D721Med (cell line): Measurements from ENCODE around the gene BAG5.
"Not testable (repeated sequence)": the region's sequence is repeated elsewhere in the genome, so short reads cannot be mapped to it uniquely, and the experiment has no call there.

Source experiments
- DNase-seq: peaks from one replicate; pipeline ENCODE4 v3.0.0; 2011; ENCODE audit warnings: low spot score; ENCODE audit not compliant: insufficient read length
- FAIRE-seq: peaks from 2 replicates; lab custom pipeline; 2011; peaks lifted over from hg19 to GRCh38; lab: Jason Lieb, UNC
- TF ChIP-seq, protein P1 (sequence below): IDR thresholded peaks from 2 replicates; pipeline ENCODE4 v1.5.1; 2012; ENCODE audit warnings: mild to moderate bottlenecking, control low read depth; ENCODE audit not compliant: insufficient read depth; ENCODE audit errors: missing control alignments

The BAG5 gene, protein sequence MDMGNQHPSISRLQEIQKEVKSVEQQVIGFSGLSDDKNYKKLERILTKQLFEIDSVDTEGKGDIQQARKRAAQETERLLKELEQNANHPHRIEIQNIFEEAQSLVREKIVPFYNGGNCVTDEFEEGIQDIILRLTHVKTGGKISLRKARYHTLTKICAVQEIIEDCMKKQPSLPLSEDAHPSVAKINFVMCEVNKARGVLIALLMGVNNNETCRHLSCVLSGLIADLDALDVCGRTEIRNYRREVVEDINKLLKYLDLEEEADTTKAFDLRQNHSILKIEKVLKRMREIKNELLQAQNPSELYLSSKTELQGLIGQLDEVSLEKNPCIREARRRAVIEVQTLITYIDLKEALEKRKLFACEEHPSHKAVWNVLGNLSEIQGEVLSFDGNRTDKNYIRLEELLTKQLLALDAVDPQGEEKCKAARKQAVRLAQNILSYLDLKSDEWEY

DNA sequence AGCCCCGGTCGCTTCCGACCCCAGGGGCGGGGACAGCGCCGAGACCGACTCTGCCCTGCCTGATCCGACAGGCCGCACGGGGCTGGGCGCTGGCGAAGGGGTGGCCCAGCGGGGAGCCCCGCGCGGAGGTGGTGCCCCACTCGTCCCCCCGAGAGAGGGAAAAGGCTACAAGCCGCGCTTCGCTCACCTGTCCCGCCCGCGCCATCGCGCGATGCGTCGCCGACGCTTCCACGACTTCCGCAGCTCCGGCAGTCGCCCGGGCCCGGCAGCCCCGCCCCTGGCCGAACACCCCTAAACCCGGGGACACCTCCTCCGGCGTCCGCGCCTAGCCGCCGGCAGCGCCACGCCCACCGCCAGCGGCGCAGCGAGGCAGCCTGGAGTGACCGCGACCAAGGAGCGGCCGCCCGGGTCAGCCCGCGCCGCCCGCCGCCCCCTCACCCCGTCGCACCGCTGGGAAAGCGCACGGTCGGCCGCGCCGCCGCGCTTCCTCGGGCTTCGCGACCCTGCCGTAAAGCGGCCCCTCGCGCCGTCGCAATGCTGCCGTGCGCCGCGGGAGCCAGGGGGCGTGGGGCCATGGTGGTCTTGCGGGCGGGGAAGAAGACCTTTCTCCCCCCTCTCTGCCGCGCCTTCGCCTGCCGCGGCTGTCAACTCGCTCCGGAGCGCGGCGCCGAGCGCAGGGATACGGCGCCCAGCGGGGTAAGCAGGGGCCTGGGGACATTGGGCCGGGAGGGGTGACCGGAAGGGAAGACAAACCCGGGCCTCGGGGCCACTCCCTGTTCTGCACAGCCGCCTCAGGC lies at the start of gene BAG5, which contains the start of gene COA8:
Gene BAG5, minus strand, starts transcription at position 229 of the 797 bp plus-strand sequence. CDS start 1,493 bp downstream, outside the sequence.
Gene COA8, plus strand, starts transcription at position 532 of the 797 bp plus-strand sequence. Its CDS starts 42 bp downstream, at position 574.
- TF ChIP-seq, protein P1, sequence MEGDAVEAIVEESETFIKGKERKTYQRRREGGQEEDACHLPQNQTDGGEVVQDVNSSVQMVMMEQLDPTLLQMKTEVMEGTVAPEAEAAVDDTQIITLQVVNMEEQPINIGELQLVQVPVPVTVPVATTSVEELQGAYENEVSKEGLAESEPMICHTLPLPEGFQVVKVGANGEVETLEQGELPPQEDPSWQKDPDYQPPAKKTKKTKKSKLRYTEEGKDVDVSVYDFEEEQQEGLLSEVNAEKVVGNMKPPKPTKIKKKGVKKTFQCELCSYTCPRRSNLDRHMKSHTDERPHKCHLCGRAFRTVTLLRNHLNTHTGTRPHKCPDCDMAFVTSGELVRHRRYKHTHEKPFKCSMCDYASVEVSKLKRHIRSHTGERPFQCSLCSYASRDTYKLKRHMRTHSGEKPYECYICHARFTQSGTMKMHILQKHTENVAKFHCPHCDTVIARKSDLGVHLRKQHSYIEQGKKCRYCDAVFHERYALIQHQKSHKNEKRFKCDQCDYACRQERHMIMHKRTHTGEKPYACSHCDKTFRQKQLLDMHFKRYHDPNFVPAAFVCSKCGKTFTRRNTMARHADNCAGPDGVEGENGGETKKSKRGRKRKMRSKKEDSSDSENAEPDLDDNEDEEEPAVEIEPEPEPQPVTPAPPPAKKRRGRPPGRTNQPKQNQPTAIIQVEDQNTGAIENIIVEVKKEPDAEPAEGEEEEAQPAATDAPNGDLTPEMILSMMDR: no peak
- DNase-seq (peak; percentile 95), FAIRE-seq (no peak)

DNA sequence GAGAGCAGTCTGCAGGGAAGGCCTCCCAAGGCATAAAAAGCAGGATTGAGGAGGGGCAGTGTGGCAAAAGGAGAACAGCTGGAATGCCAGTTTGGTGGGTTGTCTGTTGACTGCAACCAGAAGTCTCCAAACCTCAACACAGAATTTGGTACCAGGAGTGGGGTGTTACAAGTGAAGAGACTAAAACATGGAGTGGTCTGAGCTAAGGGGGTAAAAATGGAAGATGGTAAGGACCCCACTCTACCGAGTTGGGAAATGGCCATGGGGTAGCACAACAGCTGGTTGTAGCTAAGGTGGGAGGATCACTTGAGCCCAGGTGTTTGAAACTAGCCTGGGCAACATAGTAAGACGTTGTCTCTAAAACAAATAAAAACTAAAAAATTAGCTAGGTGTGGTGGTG lies 48.8 kb upstream of the BAG5 start:
- TF ChIP-seq, protein P1: no peak
- FAIRE-seq (no peak), DNase-seq (no peak)

DNA sequence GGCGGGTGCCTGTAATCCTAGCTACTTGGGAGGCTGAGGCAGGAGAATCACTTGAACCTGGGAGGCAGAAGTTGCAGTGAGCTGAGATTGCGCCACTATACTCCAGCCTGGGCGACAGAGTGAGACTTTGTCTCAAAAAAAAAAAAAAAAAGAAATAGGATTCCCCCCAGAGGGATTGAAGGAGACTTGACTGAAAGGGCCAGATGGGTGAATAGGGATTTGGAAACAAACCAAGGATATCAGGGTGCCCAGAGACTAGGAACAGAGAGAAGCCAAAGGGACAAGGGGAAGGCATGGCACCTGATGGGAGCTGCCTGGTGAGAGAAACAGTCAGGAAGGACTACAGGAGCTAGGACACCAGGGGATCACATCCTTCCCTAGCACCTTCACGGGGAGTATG lies 46.6 kb upstream of the BAG5 start:
- not testable (repeated sequence) for FAIRE-seq, DNase-seq

DNA sequence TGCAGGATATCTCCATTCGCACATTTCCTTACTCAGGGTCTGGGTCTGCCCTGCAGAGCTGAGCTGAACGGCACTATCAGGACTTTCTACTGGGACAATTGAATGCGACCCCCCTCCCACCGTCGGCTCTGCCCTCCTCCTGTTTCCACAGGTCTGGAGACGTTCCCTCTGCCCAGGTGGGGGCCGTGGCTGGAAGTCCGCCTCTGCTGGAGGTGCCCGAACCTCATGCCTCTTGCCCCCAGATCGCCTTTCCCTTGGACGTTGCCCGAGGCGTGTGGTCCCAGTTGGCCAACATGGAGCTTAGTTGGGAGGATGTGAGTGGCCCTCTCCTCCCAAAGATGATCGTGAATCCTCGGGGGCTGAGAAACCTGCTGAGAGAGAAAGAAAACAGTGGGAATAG lies 45.4 kb upstream of the BAG5 start:
- TF ChIP-seq, protein P1: no peak
- FAIRE-seq (no peak), DNase-seq (no peak)

DNA sequence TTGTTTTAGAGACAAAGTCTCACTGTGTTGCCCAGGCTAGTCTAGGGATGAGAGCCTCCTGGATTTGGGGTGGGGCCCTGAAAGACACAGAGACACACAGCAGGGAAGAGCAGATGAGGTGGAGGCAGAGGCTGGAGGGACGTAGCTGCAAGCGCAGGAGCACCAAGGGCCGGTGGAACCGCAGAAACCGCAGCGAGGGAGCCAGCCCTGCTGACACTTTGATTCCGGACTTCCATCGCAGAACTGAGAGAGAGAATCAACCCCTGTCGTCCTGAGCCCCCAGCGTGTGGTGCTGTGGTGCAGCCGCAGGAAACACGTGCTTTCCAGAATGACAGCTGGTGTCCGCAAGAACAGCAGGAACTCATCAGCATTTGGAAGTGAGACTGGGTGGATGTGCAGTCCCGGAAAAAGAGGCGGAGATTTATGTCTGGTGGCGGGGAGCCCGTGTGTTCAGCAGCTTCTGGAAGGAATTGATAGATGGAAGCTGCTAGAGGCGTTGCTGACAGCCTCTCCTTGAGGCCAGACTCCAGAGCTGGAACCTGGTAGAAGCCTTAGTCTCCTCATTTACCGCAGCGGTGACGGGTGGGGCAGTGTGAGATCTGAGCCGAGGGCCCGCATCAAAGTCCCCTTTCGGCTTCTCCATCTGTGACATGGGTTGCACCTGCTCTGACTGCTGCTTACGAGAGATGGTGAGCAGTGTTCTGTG lies 44.7 kb upstream of the BAG5 start:
- TF ChIP-seq, protein P1: peak; percentile 50
- DNase-seq: no peak
- FAIRE-seq: no peak

DNA sequence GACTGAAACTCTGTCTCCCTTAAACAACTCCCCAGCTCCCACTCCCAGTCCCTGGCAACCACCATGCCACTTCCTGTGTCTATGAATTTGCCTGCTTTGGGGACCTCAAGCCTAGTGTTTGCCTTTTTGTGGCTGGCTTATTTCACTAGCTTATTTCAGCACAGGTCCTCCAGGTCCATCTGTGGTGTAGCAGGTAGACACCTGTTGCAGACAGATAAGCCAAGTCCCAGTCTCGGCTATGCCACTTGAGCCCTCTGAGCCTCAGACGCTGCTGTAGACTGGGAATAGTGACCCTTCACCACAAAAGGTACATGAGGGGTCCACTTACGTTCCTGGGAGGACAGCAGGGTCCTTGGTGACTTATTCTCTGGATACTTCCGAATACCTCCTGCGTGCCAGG lies 42.2 kb upstream of the BAG5 start:
- DNase-seq (no peak), FAIRE-seq (no peak)
- TF ChIP-seq, protein P1: no peak

DNA sequence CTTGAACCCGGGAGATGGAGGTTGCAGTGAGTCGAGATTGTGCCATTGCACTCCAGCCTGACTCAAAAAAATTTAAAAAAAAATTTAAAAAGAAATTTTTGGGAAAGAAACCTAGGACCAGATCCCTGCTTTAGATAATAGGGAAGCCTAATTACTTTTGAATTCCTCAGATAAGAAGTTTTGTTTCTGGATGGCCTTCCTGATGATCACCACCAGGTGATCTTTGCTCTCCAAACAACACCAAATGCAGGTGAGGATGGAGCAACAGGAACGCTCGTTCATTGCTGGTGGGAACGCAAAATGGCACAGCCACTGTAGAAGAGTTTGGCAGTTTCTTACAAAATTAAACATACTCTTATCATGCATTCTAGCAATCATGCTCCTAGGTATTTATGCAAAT lies 38.0 kb upstream of the BAG5 start:
- FAIRE-seq (no peak), DNase-seq (no peak)
- TF ChIP-seq, protein P1: no peak
